Cerebellar cortex (tissue), 1 donor: ENCODE measurements around the gene PSMB3.

Experiments
- DNase-seq: peaks from one replicate; pipeline ENCODE4 v3.0.0-alpha.2; 2015; ENCODE audit warnings: low spot score

PSMB3 gene

DNA sequence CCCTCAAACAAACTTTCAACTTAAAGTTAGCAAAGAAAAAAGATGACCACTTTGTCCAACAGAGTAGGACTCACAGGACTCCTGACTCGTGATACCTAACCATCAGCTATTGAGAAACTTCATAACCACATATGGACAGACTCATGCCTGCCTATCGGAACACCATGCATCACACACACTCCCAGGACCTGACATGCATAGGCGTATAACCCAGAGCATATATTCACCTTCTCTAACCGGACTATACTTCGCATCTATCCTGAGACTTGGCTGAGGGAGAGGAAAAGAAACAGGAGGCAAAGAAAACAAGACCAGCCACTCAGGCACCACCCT, 44.6 kb downstream of the PSMB3 start:
- no peak for DNase-seq

DNA sequence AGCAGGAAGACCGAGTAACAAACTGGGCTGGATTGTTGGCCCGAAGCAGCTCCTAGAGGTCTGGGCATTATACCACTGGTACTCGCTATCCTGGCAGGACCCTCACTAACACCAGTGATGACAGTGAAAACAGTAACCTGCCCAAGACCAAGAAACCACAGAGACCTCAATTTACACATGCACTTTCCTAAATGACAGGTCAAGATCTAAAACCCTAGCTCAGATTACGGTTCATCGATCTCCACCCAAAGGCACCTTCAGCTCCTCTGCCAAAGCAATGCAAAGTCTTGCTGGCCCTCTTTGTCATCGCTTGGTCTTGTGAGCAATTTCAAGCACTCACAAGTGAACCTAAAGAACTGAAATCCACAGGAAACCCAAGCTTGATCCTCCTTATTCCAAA, 45.3 kb downstream of the PSMB3 start:
- DNase-seq: no peak

DNA sequence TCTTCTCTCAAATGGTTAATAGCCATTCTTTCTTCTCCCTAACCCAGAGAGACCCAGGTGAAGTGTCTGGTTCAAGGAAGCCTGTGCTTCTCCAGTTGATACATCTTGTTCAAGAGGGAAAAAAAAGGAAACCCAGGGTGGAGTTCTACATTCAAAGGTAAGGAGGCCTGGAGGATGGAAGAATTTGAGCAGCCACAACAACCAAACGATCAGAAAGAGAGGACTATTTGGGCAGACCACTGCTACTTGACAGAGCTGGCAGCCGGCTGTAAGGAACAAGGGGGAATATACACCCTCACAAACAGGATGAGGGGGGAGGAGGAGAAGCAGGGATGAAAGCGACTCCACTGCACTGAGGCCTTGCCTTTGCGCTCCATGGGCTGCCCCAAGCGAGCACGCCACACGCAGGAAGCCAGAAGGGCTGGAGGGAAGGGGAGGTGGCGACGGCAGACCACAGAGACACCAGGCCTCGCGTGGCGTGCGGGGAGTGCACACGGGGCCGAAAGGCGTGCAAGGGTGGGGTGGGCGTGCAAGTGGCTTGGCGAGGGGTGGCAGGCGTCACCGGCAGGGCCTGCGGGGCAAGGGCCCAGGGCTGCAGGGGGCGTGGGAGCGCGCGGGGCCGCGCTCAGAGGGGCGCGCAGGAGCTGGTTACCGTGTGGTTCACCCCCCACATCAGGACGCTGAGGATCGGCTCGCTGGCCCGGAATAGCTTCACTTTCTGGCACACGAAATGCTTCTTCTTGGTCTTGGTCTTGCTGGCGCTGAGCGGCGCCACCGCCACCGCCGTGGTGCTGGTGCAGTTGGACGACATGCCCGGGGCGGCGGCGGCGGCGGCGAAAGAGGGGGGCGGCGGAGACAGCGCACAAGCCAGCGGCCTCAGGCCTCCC, 46.3 kb downstream of the PSMB3 start:
- DNase-seq: peak; percentile 48

DNA sequence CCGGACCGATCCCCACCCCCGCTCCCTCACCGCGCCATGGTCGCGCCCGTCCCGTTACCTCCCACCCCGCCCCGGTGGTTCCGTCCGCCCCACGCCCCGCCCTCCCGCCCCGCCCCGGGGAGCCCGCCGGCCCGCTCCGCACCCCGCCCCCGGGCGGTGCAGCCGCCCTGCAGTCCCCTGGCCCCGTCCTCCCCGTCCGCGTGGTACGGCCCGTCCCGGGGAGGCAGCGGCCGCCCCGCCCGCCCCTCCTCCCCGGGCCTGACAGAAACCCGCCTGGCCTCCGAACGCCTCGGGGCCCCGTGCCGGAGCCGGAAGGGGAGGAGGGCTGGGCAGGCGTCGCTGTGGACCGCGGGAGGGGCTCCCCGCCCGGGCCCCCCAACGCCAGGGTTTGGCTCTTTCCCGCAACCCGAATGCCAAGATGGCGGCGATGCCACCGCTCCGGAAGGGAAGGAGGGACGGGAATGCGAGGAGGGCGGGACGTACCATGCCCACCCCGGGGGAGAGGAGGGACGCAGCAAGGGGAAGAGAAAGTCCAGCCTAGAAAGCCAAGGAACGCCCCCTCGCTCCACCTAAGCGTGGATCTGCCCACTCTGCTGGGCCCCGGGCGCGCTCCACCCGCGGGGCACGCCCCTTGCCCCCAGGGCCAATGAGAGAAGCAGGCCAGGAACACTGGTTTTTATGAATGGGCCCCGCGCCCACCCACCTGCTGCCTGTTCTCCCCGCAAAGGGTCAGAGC, 47.1 kb downstream of the PSMB3 start, which contains the start of gene PIP4K2B:
Gene PIP4K2B, minus strand, starts transcription at position 56 of the 736 bp plus-strand sequence. CDS start 132 bp downstream, outside the sequence.
- DNase-seq: peak; percentile 99

DNA sequence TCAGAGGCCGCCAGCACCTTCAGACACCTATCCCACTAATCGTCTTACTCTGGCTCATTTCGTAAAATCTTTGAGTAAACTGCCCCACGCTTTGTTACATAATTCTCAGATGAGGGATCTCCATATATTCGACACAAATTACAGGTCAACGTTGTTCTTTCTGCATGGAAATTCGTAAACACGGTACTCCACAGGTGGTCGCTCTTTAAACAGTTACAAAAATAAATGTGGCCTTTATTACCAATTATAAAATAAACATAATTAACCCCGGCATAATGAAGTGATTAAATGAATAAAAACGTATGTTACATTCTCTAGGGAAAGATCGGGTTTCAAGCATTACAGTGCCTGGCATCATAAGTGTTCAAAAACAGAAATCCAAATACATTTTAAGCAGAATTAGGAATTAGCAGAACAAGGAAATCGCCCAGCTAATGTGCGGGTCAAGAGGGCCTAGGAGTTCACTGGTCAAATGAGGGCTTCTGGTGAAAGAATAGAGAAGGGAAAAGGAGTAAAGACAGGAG, 47.8 kb downstream of the PSMB3 start:
- DNase-seq: no peak

DNA sequence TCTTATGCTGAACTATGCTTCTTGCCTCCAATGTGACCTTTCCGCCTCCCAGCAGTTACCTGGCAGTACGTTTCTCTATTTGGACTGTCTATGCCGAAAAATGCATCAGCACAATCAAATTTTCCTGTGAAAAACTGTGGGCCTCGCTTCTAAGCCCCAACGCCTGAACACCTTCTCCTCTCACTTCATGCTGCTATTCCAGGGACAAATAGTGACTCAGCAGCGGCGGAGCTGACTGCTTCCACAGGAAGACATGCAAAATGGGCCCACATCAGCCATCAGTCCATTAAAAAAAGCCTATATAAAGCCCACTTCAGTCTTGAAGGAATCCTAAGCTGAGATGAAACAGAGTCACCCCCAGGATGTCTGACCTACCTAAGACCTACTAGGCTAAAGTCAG, 57.3 kb downstream of the PSMB3 start:
- DNase-seq: no peak
